IPS-20b (cell line): Measurements from ENCODE around the gene FABP1.

Experiments
- H3K27ac ChIP-seq: one replicate; pipeline ENCODE4 v1.5.1; 2013; ENCODE audit warnings: low read length
- H3K27me3 ChIP-seq: 2 replicates; pipeline ENCODE4 v1.6.1; 2013; ENCODE audit warnings: mild to moderate bottlenecking, low read length, inconsistent platforms; ENCODE audit not compliant: insufficient read depth
- H3K36me3 ChIP-seq: 2 replicates; pipeline ENCODE4 v1.6.1; 2013; ENCODE audit warnings: low read depth, mild to moderate bottlenecking, inconsistent platforms, low read length, moderate library complexity; ENCODE audit not compliant: insufficient read depth
- H3K4me1 ChIP-seq: 2 replicates; pipeline ENCODE4 v1.6.1; 2013; ENCODE audit warnings: mild to moderate bottlenecking, control low read depth, inconsistent platforms, low read length, moderate library complexity; ENCODE audit not compliant: insufficient read depth
- H3K4me3 ChIP-seq: 2 replicates; pipeline ENCODE4 v1.5.1; 2013; ENCODE audit warnings: mild to moderate bottlenecking, low read length, inconsistent platforms
- H3K9ac ChIP-seq: 2 replicates; pipeline ENCODE4 v1.6.1; 2013; ENCODE audit warnings: low read depth, mild to moderate bottlenecking, inconsistent platforms, low read length, moderate library complexity
- H3K9me3 ChIP-seq: 2 replicates; pipeline ENCODE4 v1.6.1; 2013; ENCODE audit warnings: mild to moderate bottlenecking, low read depth, low read length, inconsistent platforms; ENCODE audit not compliant: insufficient read depth

The FABP1 gene

GRCh38 chr2:88087073-88087472, 40.8 kb downstream of the FABP1 start:
- Histone ChIP-seq H3K27me3 (no peaks in the 10 kb centered on the region), H3K4me3 (no peak overlapping the region), H3K27ac (no peak overlapping the region), H3K36me3 (no peaks in the 10 kb centered on the region), H3K9ac (no peak overlapping the region), H3K9me3 (no peaks in the 10 kb centered on the region), H3K4me1 (0 out of 2 replicates have a peak, but pooled peaks cover 3% of the 10 kb centered on the region)

DNA sequence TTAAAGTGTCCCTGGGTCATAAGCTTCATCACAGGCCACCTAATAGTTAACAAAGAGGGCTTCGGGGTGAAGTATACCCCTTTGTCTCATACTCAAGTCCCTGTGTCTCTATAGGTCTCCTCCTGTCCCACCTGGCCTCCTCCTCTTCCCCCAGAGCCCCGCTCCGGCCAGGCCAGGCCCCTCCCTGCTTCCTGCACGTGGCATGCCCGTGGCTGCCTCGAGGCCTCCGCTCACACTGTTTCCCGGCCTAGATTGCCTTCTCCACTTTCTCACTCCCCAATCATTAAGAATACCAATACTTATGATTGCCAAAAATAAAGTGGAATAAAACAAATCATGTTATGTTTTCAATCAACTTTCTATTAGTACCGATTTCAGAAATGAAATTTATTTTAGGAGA, 41.5 kb downstream of the FABP1 start:
- Histone ChIP-seq H3K36me3 (no peaks in the 10 kb centered on the region), H3K4me3 (no peak overlapping the region), H3K27ac (no peak overlapping the region), H3K27me3 (no peaks in the 10 kb centered on the region), H3K9me3 (no peaks in the 10 kb centered on the region), H3K4me1 (0 out of 2 replicates have a peak, but pooled peaks cover 3% of the 10 kb centered on the region), H3K9ac (no peak overlapping the region)

DNA sequence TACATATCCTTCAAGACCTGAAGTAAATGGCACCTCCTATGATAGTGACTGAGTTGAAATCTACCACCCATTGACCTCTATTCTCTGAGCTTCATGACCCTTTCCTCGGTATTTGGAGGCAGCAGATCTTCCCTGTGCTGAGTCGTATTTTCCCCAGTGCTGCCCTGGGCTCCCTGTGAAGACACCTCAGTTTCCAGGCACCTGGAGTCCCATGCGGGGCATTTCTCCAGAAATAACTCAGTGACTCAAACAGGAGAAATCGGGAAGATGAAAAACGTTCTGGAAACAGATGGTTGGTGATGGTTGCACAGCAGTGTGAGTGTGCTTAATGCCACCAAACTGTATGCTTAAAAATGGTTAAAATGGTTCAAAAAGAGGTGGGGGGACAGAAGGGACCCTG, 42.3 kb downstream of the FABP1 start:
- Histone ChIP-seq H3K27me3 (no peaks in the 10 kb centered on the region), H3K4me3 (no peak overlapping the region), H3K9me3 (no peaks in the 10 kb centered on the region), H3K9ac (no peak overlapping the region), H3K27ac (no peak overlapping the region), H3K4me1 (0 out of 2 replicates have a peak, but pooled peaks cover 3% of the 10 kb centered on the region), H3K36me3 (no peaks in the 10 kb centered on the region)

- no peak overlapping the region for H3K4me3 ChIP-seq
- H3K9ac ChIP-seq: no peak overlapping the region
- 0 out of 2 replicates have a peak, but pooled peaks cover 3% of the 10 kb centered on the region for H3K4me1 ChIP-seq
- H3K27me3 ChIP-seq: no peaks in the 10 kb centered on the region
- H3K27ac ChIP-seq: no peak overlapping the region
- no peaks in the 10 kb centered on the region for H3K36me3 ChIP-seq
- H3K9me3 ChIP-seq: no peaks in the 10 kb centered on the region
Observed at GRCh38 chr2:88085099-88085498, 42.8 kb downstream of the FABP1 start.

GRCh38 chr2:88082781-88083180, 45.1 kb downstream of the FABP1 start:
- Histone ChIP-seq H3K4me3 (no peak overlapping the region), H3K27me3 (no peaks in the 10 kb centered on the region), H3K27ac (no peak overlapping the region), H3K9me3 (no peaks in the 10 kb centered on the region), H3K9ac (no peak overlapping the region), H3K4me1 (0 out of 2 replicates have a peak, but pooled peaks cover 3% of the 10 kb centered on the region), H3K36me3 (no peaks in the 10 kb centered on the region)

GRCh38 chr2:88081924-88082608, 45.8 kb downstream of the FABP1 start:
- Histone ChIP-seq H3K9ac (no peak overlapping the region), H3K9me3 (no peaks in the 10 kb centered on the region), H3K36me3 (no peaks in the 10 kb centered on the region), H3K4me3 (no peak overlapping the region), H3K4me1 (0 out of 2 replicates have a peak, but pooled peaks cover 3% of the 10 kb centered on the region), H3K27ac (no peak overlapping the region), H3K27me3 (no peaks in the 10 kb centered on the region)

DNA sequence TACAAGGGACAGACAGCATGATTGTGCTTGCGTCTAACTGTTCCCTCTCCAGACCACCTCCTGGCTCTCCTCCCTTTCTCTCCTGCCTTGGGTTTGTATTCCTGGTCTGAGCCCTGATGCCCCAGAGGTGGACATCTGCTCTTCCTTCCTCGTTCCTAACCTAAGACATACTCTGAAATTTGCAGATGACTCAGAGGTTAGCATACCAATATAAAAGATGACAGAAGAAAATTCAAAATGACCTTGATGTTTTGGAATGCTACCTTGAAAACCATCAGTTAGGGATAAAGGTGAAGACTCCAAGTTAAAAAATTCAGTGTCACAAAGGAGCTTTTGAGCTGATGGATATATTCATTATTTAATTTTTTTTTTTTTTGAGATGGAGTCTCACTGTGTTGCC, 47.3 kb downstream of the FABP1 start:
- Histone ChIP-seq H3K9ac (no peak overlapping the region), H3K36me3 (no peaks in the 10 kb centered on the region), H3K4me1 (0 out of 2 replicates have a peak, but pooled peaks cover 3% of the 10 kb centered on the region), H3K27me3 (no peaks in the 10 kb centered on the region), H3K4me3 (no peak overlapping the region), H3K9me3 (no peaks in the 10 kb centered on the region), H3K27ac (no peak overlapping the region)

- no peak overlapping the region for H3K9ac ChIP-seq
- H3K4me1 ChIP-seq: 0 out of 2 replicates have a peak, but pooled peaks cover 3% of the 10 kb centered on the region
- no peaks in the 10 kb centered on the region for H3K36me3 ChIP-seq
- no peak overlapping the region for H3K27ac ChIP-seq
- H3K9me3 ChIP-seq: no peaks in the 10 kb centered on the region
- H3K4me3 ChIP-seq: no peak overlapping the region
- H3K27me3 ChIP-seq: no peaks in the 10 kb centered on the region
Observed at GRCh38 chr2:88078643-88079172, 49.2 kb downstream of the FABP1 start.

DNA sequence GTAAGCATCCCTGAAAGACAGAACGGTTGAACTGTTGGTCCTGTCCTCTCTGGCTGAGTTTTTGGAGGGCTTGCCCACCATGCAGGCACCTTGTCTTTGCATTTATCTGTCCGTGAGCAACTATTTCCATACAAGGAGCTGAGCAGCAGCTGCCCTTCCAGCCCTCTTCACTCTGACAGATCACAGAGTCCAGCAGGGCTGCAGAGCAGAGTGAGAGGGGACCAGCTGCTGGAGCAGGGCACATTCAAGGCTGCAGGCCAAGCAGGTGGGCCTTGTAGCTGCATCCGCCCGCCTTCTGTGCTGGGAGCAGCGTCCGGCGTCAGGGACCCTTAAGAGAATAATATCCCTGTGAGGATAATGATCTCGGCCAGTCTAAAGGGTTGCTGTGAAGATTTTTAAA, 50.8 kb downstream of the FABP1 start:
- Histone ChIP-seq H3K4me3 (no peak overlapping the region), H3K9me3 (no peaks in the 10 kb centered on the region), H3K36me3 (no peaks in the 10 kb centered on the region), H3K9ac (no peak overlapping the region), H3K4me1 (no peaks in the 10 kb centered on the region), H3K27ac (no peak overlapping the region), H3K27me3 (no peaks in the 10 kb centered on the region)

GRCh38 chr2:88074854-88075292, 53.0 kb downstream of the FABP1 start:
- Histone ChIP-seq H3K9ac (no peak overlapping the region), H3K27ac (no peak overlapping the region), H3K9me3 (no peaks in the 10 kb centered on the region), H3K4me3 (no peak overlapping the region), H3K27me3 (no peaks in the 10 kb centered on the region), H3K4me1 (no peaks in the 10 kb centered on the region), H3K36me3 (no peaks in the 10 kb centered on the region)

DNA sequence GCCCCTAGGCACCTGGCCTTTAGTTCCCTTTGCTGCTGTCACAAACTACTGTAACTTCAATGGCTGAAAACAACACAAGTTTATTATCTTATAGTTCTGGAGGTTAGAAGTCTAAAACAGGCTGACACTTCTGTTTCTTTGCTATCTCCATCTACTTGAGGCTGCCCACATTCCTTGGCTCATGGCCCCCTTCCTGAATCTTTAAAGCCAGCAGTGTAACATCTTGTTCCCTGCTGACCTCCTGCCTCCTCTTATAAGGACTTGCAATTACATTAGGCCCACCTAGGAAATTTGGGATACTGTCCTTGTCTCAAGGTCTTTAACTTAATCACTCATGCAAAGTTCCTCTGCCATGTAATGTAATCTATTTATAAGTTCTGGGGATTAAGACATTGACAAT, 53.7 kb downstream of the FABP1 start:
- Histone ChIP-seq H3K27me3 (no peaks in the 10 kb centered on the region), H3K9me3 (no peaks in the 10 kb centered on the region), H3K4me1 (no peaks in the 10 kb centered on the region), H3K4me3 (no peak overlapping the region), H3K36me3 (no peaks in the 10 kb centered on the region), H3K9ac (no peak overlapping the region), H3K27ac (no peak overlapping the region)
